Mesothelial cell of epicardium (in vitro differentiated cells): ENCODE measurements around the gene ADGRG3. TPM values are rescaled to one million over a fixed set of nuclear protein-coding genes. Genes with fewer than 3 reads are reported as not detected.
A peak's percentile ranks its signal among the peaks of the same experiment; 100 is the strongest.
"Not testable (repeated sequence)": the region's sequence is repeated elsewhere in the genome, so short reads cannot be mapped to it uniquely, and the experiment has no call there.

Experiments used
- DNase-seq, 2 experiments: peaks; one replicate each; pipeline ENCODE4 v3.0.0; 2021; ENCODE audit warnings: low spot score in 2 of 2; ENCODE audit not compliant: unreplicated experiment in 2 of 2
- H3K27ac Mint-ChIP-seq: 2 replicates; pipeline ENCODE4 v1.8.0; 2021; ENCODE audit warnings: mixed read lengths
- H3K27me3 Mint-ChIP-seq: 2 replicates; pipeline ENCODE4 v1.8.0; 2021; ENCODE audit warnings: low read depth, mixed read lengths
- H3K36me3 Mint-ChIP-seq: 2 replicates; pipeline ENCODE4 v1.8.0; 2021; ENCODE audit warnings: mixed read lengths
- H3K4me1 Mint-ChIP-seq: 2 replicates; pipeline ENCODE4 v1.8.0; 2021; ENCODE audit warnings: mixed read lengths
- H3K4me3 Mint-ChIP-seq: 2 replicates; pipeline ENCODE4 v1.8.0; 2021; ENCODE audit warnings: mild to moderate bottlenecking, moderate library complexity, mixed read lengths
- H3K9me3 Mint-ChIP-seq: 2 replicates; pipeline ENCODE4 v1.8.0; 2021; ENCODE audit warnings: mixed read lengths
- CTCF ChIP-seq: fragments of 200-600 bp; sonication (generic); IDR thresholded peaks from one replicate; pipeline ENCODE4 v1.5.0; 2021; ENCODE audit warnings: antibody characterized with exemption; ENCODE audit not compliant: unreplicated experiment
- total RNA-seq: library from RNA; stranded (reverse); gene quantifications from 3 replicates; pipeline ENCODE4 v1.2.1, GENCODE V29; 2021

Gene ADGRG3
- total RNA-seq, 1 donor from 2014 or later: not detected

DNA sequence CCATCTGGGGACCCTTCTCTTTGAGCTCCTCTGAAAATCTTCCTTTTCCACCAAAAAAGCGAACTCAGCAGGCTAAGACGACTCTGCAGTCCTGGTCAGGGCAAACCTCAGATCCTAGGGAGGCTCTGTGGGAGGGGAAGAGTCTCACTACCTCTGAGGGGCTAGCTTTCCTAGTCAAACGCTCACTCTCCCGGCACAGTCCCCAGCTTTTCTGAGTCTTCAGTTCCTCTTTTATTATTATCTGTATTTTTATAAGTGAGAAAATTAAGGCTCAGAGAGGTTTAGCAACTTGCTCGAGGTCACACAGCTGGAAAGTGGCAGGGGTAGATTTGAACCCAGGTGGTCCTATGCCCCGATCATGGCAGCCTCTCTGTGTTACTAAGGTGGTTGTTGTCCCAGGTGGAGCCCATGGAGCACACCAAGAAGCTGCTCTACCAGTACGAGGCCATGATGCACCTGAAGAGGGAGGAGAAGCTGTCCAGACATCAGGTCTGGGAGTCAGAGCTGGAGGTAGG lies 58.4 kb downstream of the ADGRG3 start:
- no peak for TF ChIP-seq CTCF
- H3K4me1 Mint-ChIP-seq: peaks cover 2% of the 10 kb centered on the region
- no peaks in the 10 kb centered on the region for H3K36me3 Mint-ChIP-seq
- peaks cover 3% of the 10 kb centered on the region for H3K27me3 Mint-ChIP-seq
- no peak overlapping the region for H3K4me3 Mint-ChIP-seq
- H3K9me3 Mint-ChIP-seq: no peaks in the 10 kb centered on the region
- no peak overlapping the region for H3K27ac Mint-ChIP-seq
- DNase-seq: no peak

DNA sequence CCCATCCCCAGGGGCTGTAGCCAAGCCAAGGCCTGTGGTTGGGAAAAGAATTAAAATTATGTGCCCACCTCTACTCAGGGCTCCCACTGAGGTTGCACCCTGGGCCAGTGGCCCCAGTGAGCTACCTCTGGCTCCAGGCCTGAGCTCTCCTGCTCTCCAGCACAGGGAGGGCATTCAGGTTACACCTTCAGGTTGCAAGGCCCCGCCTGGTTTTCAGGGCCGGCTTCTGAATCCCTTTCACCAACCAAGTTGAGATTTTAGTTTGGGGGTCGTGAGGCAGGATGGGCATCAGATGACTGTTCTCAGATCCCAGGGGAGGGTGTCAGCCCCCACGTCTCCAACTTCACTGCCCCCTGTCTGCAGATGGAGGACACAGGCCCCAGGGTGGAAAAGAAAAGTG lies 59.5 kb downstream of the ADGRG3 start:
- H3K36me3 Mint-ChIP-seq: no peaks in the 10 kb centered on the region
- no peak for DNase-seq
- no peak overlapping the region for H3K4me3 Mint-ChIP-seq
- H3K4me1 Mint-ChIP-seq: peaks cover 2% of the 10 kb centered on the region
- peaks cover 3% of the 10 kb centered on the region for H3K27me3 Mint-ChIP-seq
- H3K9me3 Mint-ChIP-seq: peaks cover 4% of the 10 kb centered on the region
- peak; percentile 17 for TF ChIP-seq CTCF
- H3K27ac Mint-ChIP-seq: no peak overlapping the region

DNA sequence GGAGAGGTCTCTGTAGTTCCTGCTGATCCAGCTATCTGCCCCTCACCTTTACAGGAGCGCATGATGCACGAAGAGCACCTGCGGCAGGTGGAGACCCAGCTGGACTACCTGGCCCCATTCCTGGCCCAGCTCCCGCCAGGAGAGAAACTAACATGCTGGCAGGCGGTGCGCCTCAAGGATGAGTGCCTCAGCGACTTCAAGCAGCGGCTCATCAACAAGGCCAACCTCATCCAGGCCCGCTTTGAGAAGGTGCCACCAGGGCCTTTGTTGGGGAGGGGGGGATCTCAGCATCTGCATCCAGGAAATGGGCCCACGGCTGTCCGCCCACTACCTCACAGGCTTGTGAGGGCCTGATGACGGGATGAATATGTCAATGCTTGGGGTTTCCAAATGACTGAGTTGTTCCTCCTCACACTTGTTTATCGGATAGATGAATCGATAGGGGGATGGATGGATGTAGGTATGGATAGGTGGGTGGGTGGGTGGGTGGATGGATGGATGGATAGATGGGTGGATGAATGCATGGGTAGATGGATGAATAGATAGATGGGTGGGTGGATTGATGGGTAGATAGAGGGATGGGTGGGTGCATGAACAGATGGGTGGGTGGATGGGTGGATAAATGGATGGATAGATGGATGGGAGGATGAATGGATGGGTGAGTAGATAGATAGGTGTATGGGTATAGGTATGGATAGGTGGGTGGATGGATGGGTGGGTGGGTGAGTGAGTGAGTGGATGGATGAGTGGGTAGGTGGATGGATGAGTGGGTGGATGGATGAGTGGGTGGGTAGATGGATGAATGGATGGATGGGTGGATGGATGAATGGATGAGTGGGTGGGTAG lies 60.5 kb downstream of the ADGRG3 start:
- peaks cover 3% of the 10 kb centered on the region for H3K27me3 Mint-ChIP-seq
- no peak for DNase-seq
- peaks cover 2% of the 10 kb centered on the region for H3K4me1 Mint-ChIP-seq
- H3K36me3 Mint-ChIP-seq: peaks cover 3% of the 10 kb centered on the region
- H3K27ac Mint-ChIP-seq: no peak overlapping the region
- TF ChIP-seq CTCF: no peak
- peaks cover 13% of the 10 kb centered on the region for H3K9me3 Mint-ChIP-seq
- H3K4me3 Mint-ChIP-seq: no peak overlapping the region

- Mint-ChIP-seq H3K27me3 (peaks cover 3% of the 10 kb centered on the region), H3K27ac (no peak overlapping the region), H3K4me1 (peaks cover 2% of the 10 kb centered on the region), H3K36me3 (peaks cover 3% of the 10 kb centered on the region), H3K4me3 (no peak overlapping the region), H3K9me3 (peaks cover 13% of the 10 kb centered on the region)
- no peak for DNase-seq
- TF ChIP-seq CTCF: no peak
Measured at GRCh38 chr16:57729182-57729484, 61.0 kb downstream of the ADGRG3 start.

GRCh38 chr16:57729852-57730251 lies 61.7 kb downstream of the ADGRG3 start:
- H3K4me1 Mint-ChIP-seq, H3K36me3 Mint-ChIP-seq, H3K4me3 Mint-ChIP-seq, H3K27ac Mint-ChIP-seq, H3K27me3 Mint-ChIP-seq, DNase-seq: not testable (repeated sequence)
- H3K9me3 Mint-ChIP-seq: peaks cover 13% of the 10 kb centered on the region
